Stomach (tissue), 9 donors: ENCODE measurements around the gene BRD3. TPM values are rescaled to one million over a fixed set of nuclear protein-coding genes. Genes with fewer than 3 reads are reported as not detected.

Experiments used
- DNase-seq, 2 donors: peaks; one replicate each; pipeline versions ENCODE4 v3.0.0 to v3.0.0-alpha.2; 2013 to 2019
- H3K27ac ChIP-seq, 5 donors: fragments of 200-600 bp in 4 of 5; sonication (generic) in 4 of 5; one replicate each; pipeline ENCODE4 v1.5.1; 2013 to 2019; ENCODE audit warnings: mild to moderate bottlenecking in 1 of 5, moderate library complexity in 1 of 5
- H3K27me3 ChIP-seq, 3 donors: fragments of 200-600 bp; sonication (generic); one replicate each; pipeline ENCODE4 v1.5.1; 2017 to 2019; ENCODE audit warnings: mixed run types in 1 of 3
- H3K36me3 ChIP-seq, 4 donors: fragments of 200-600 bp; sonication (generic); 1 replicate in 3 of 4; 2 replicates in 1 of 4; pipeline ENCODE4 v1.5.1; 2016 to 2019
- H3K4me1 ChIP-seq, 4 donors: fragments of 200-600 bp; sonication (generic); one replicate each; pipeline ENCODE4 v1.5.1; 2016 to 2019
- H3K4me3 ChIP-seq, 4 donors: fragments of 200-600 bp; sonication (generic) in 3 of 4; one replicate each; pipeline ENCODE4 v1.5.1; 2016 to 2019; ENCODE audit warnings: mild to moderate bottlenecking in 1 of 4
- H3K9me3 ChIP-seq, 4 donors: fragments of 200-600 bp; sonication (generic); one replicate each; pipeline ENCODE4 v1.5.1; 2016 to 2019
- EP300 ChIP-seq: sonication (generic); formaldehyde crosslinking; IDR thresholded peaks from one replicate; pipeline ENCODE4 v1.6.1; 2017; ENCODE audit warnings: antibody characterized with exemption
- POLR2A ChIP-seq, 4 donors: fragments of 450-650 bp; IDR thresholded peaks; one replicate each; pipeline ENCODE4 v1.6.1; 2016; ENCODE audit warnings: antibody characterized with exemption in 4 of 4, control low read depth in 2 of 4, mild to moderate bottlenecking in 1 of 4, moderate library complexity in 1 of 4
- POLR2AphosphoS5 ChIP-seq, 3 donors: sonication (generic); formaldehyde crosslinking; IDR thresholded peaks; one replicate each; pipeline ENCODE4 v1.6.1; 2016; ENCODE audit warnings: antibody characterized with exemption in 3 of 3
- WGBS, 5 donors: extraction: QIAGEN DNeasy Blood & Tissue Kit in 3 of 5; methylation state at CpG; one replicate each; pipeline versions ENCODE4 v1.1.5 to v1.1.7; 2013 to 2018; 5-methylcytosine and 5-hydroxymethylcytosine counted together
- intact Hi-C: fragments of 100-400 bp; cut with DNase I; formaldehyde crosslinking; loops from one replicate; pipeline ENCODE4 v1.15.1; 2023; ENCODE audit warnings: low total_unique reads
- polyA plus RNA-seq, 3 donors: library from polyadenylated mRNA; stranded (reverse); fragments of 200-250 nt; gene quantifications; one replicate each; pipeline ENCODE4 v1.2.3, GENCODE V29; 2013
- total RNA-seq, 5 donors: library from RNA; depleted of rRNA; stranded (reverse); fragments of >200 nt; gene quantifications; one replicate each; pipeline versions ENCODE4 v1.1.0 to v1.2.3, GENCODE V29; 2014 to 2016
- TF ChIP-seq, protein P1 (sequence below), 7 experiments: fragments of 450-650 bp in 4 of 7; fragments of 200-600 bp in 3 of 7; sonication (generic) in 3 of 7; IDR thresholded peaks; one replicate each; pipeline ENCODE4 v1.5.1; 2016 to 2019; ENCODE audit warnings: antibody characterized with exemption in 7 of 7, control low read depth in 2 of 7, mild to moderate bottlenecking in 1 of 7
- donor health status: healthy with polysubstance abuse.
- donor health status: Bipolar disorder and iron deficiency.
- donor health status: healthy.

Gene BRD3
- total and polyA plus RNA-seq, 8 donors, result 6.4 to 29.0 (median 16.7) TPM

DNA sequence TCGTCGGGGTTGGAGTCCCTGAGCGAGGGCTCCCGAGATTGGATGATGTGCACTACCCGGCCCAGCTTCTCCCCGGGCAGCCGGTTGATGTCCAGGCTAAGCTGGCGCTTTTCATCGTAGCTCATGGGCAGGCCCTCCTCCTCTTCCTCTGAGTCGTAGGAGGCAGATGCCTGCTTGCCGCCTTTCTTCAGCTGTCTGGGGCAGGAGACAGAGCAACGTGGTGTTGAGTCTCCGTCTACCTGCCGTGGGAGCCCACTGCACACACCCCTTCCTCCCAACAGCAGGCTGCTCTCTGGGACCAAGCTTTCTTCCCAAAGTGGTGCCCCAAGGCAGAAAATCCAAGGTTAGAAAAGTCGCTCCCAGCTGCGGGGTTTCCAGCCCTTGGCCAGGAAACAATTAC lies 31.7 kb downstream of the BRD3 start:
- Histone ChIP-seq H3K4me3 (no peak overlapping the region), H3K36me3 (peaks cover 69 to 100% (median 100%) of the 10 kb centered on the region in 4 donors), H3K4me1 (peaks cover 0 to 13% (median 7%) of the 10 kb centered on the region in 4 donors), H3K27me3 (no peaks in the 10 kb centered on the region), H3K9me3 (no peaks in the 10 kb centered on the region), H3K27ac (no peak overlapping the region)
- intact Hi-C loops, result no loop called here
- TF ChIP-seq POLR2AphosphoS5 (IDR thresholded peaks at IDR 0.05), result no peak
- TF ChIP-seq, protein P1, sequence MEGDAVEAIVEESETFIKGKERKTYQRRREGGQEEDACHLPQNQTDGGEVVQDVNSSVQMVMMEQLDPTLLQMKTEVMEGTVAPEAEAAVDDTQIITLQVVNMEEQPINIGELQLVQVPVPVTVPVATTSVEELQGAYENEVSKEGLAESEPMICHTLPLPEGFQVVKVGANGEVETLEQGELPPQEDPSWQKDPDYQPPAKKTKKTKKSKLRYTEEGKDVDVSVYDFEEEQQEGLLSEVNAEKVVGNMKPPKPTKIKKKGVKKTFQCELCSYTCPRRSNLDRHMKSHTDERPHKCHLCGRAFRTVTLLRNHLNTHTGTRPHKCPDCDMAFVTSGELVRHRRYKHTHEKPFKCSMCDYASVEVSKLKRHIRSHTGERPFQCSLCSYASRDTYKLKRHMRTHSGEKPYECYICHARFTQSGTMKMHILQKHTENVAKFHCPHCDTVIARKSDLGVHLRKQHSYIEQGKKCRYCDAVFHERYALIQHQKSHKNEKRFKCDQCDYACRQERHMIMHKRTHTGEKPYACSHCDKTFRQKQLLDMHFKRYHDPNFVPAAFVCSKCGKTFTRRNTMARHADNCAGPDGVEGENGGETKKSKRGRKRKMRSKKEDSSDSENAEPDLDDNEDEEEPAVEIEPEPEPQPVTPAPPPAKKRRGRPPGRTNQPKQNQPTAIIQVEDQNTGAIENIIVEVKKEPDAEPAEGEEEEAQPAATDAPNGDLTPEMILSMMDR (IDR thresholded peaks at IDR 0.05), result no peak
- no peak for TF ChIP-seq EP300
- TF ChIP-seq POLR2A (IDR thresholded peaks at IDR 0.05), result no peak
- 89 to 96% (median 95%) methylated on average over 16 of the region's 16 CpGs for WGBS, 5 donors
- no peak for DNase-seq

DNA sequence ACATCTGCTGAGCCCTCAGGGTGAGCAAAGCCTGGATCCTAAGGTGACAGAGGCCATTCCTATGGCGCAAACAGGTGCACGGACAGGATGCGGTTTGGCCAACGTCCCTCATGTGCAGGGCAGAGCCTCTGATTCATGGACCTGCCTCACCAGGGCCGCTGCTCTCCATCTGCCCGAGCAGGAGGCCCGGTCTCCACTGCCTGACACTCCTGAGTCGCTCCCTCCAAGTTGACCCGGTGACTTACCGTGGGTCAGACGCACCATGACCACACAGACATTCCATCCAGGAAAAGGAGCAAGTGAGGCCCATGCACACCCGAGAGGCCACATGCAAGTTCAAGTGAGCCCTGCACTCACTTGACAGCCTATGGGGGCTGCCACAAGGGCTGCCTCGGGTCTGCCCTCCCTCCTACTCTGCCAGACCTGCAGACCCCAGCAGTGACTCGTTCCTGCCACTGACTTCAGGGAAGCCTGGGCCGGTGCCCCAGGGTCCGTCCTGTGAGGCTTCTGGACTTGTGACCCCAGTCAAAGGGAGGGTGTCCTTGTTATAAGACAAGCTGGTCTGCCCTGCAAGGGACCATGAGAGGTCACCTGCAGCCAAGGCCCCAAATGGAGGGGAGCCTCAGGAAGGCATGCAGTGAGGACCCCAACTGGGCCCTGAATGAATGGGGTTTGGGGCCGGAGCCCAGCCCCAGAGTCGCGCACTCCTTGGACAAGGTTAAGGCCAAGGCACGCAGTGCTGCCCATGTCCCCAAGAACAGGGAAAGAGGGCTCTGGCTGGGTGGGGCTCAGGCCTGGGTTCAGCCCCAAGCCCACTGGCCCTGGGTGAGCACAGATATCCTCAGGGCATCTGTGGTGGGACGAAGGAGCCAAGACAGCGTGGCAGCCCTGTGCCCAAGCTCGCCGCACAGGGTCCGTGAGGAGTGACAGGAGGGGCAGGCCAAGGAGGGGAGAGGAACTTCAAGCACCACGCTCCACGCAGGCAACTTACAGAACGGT lies 32.5 kb downstream of the BRD3 start:
- no peak overlapping the region for H3K27ac ChIP-seq
- no peak overlapping the region for H3K4me3 ChIP-seq
- intact Hi-C loops, result no loop called here
- H3K36me3 ChIP-seq, result peaks cover 76 to 100% (median 100%) of the 10 kb centered on the region in 4 donors
- peaks cover 0 to 5% (median 0%) of the 10 kb centered on the region in 4 donors for H3K4me1 ChIP-seq
- no peaks in the 10 kb centered on the region for H3K9me3 ChIP-seq
- TF ChIP-seq, protein P1 (IDR thresholded peaks at IDR 0.05), result no peak
- no peak for TF ChIP-seq EP300
- no peak for TF ChIP-seq POLR2A (IDR thresholded peaks at IDR 0.05)
- no peak for TF ChIP-seq POLR2AphosphoS5 (IDR thresholded peaks at IDR 0.05)
- no peak for DNase-seq
- no peaks in the 10 kb centered on the region for H3K27me3 ChIP-seq
- 89 to 94% (median 91%) methylated on average over 20 to 28 of the region's 28 CpGs for WGBS, 5 donors

DNA sequence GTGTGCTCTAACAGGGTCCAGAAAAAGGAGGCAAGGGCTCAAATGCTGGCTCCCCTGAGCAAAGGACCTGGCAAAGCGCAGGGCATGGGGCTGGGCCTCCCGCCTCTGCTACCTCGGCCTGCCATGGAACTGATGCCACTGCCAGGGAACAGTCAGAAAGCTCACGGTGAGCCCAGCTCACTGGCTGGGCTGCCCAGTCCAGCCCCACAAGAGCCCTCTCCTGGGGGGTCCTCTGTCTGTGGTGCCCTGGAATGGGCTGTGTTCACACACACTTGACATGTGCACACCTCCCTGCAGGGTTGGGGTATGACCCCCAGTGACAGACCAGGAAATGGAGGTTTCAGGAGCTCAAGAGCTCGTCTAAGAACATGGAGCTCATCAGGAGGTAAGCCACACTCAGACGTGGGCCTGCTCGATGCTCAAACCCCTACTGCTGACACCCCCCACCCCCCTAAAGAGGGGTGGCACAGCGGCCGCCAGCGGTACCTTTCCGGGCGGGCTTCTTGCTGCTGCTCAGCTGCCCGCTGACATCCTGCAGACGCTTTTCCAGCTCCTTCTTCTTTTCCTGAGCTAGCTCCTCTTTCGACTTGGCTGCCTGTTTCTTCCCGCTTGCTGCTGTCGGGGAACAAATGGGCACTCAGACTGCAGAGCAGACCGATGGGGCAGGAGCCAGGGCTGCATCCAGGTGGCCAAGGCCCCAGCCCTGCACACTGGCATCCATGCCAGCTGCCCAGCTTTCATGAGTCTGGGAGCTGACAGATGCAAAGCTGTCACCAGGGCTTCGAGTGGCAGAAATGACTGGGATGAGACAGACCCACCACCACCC lies 33.4 kb downstream of the BRD3 start:
- Histone ChIP-seq H3K9me3 (no peaks in the 10 kb centered on the region), H3K36me3 (peaks cover 70 to 100% (median 99%) of the 10 kb centered on the region in 4 donors), H3K27ac (no peak overlapping the region), H3K27me3 (no peaks in the 10 kb centered on the region), H3K4me1 (no peaks in the 10 kb centered on the region), H3K4me3 (no peak overlapping the region)
- WGBS, 5 donors, result 90 to 96% (median 95%) methylated on average over 14 to 19 of the region's 19 CpGs
- TF ChIP-seq, protein P1 (IDR thresholded peaks at IDR 0.05), result no peak
- TF ChIP-seq POLR2A (IDR thresholded peaks at IDR 0.05), result no peak
- TF ChIP-seq POLR2AphosphoS5 (IDR thresholded peaks at IDR 0.05), result no peak
- TF ChIP-seq EP300, result no peak
- DNase-seq, result no peak
- intact Hi-C loops, result no loop called here

DNA sequence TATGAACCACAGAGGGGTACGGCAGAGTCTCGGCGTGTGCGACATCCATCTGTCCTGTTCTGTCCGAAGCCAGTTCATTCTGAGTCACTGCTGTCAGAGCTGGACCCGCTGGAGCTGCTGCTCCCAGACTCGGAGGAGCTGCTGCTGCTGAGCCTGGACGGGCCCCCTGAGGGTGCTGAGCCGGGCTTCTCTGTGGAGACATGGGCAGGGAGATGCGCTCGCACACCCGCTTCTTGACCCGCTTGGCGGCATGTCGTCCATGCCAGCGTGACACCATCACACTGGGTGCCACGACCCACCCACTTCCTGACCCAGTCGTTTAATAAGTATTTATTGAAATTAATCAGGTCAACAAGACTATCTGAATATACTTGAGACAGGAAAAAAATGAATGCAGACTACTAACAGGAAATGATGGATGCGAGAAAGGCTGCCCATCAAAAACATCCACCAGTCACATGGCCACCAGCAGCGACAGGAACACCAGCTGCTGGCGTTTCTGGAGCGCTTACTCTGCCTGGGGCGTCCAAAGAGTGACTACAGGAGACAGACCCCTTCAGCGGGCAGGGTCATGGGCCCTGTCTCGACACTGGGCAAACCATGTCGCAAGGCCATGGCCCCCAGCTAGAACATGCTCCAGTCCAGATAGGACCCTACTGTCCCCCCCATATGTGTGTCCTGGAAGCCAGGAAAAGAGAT lies 34.2 kb downstream of the BRD3 start:
- Histone ChIP-seq H3K4me1 (no peaks in the 10 kb centered on the region), H3K9me3 (no peaks in the 10 kb centered on the region), H3K4me3 (no peak overlapping the region), H3K27me3 (no peaks in the 10 kb centered on the region), H3K36me3 (peaks cover 62 to 100% (median 99%) of the 10 kb centered on the region in 4 donors), H3K27ac (no peak overlapping the region)
- 92 to 95% (median 93%) methylated on average over 26 of the region's 26 CpGs for WGBS, 5 donors
- no peak for DNase-seq
- intact Hi-C loops, result no loop called here
- TF ChIP-seq EP300 (no peak), POLR2A (IDR thresholded peaks at IDR 0.05) (no peak), POLR2AphosphoS5 (IDR thresholded peaks at IDR 0.05) (no peak)
- TF ChIP-seq, protein P1 (IDR thresholded peaks at IDR 0.05), result no peak
